HG02571 (cell line): ENCODE measurements around the gene EFS.
"Not testable (repeated sequence)": the region's sequence is repeated elsewhere in the genome, so short reads cannot be mapped to it uniquely, and the experiment has no call there.

ENCODE experiments used
- ATAC-seq: cut with Tn5 transposase; IDR thresholded peaks from one replicate; pipeline ENCODE4 v1.9.1; 2021; ENCODE audit warnings: mild to moderate bottlenecking, moderate library complexity; ENCODE audit not compliant: unreplicated experiment

The EFS gene

DNA sequence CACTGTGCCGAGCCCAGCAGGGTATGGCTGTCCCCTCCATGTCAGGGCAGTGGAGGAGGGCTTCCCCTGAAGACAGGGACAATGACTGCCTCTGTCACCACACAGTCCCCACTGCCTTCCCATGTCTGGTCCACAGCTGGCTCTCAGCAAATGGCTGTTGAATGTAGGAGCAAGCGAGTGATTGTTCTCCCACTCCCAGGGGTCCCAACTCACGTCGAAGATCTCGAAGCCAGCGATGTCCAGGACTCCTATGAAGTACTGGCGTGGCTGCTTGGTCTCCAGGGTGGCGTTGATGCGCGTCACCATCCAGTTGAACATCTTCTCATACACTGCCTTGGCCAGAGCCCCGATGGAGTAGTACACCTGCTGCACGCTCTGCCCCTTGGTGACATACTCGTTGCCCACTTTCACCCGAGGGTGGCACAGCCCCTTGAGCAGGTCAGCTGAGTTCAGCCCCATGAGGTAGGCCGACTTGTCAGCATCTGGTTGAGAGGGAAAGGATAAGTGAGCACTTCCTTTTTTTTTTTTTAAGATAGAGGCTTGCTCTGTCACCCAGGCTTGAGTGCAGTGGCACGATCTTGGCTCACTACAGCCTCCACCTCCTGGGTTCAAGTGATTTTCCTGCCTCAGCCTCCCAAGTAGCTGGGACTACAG lies 35.7 kb upstream of the EFS start:
- ATAC-seq: not testable (repeated sequence)

DNA sequence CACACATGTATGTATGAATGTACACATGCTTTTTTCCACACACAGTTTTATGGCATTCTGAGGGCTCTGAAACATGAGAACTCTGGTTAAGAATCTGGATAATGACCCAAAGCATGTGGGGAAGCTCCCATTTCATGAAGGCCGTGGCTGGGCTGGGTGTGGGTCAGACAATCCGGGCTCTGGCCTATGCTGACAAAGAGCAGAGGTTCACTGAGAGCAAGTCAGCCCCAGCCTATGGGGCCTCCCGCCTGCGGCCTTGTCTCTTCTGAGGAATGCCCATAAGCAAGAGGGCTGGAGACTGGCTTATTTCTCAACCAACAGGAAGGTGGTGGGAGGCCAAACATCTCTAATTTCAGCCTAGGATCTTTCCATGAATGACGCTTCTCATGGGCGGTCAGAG lies 34.6 kb upstream of the EFS start:
- ATAC-seq: no peak

DNA sequence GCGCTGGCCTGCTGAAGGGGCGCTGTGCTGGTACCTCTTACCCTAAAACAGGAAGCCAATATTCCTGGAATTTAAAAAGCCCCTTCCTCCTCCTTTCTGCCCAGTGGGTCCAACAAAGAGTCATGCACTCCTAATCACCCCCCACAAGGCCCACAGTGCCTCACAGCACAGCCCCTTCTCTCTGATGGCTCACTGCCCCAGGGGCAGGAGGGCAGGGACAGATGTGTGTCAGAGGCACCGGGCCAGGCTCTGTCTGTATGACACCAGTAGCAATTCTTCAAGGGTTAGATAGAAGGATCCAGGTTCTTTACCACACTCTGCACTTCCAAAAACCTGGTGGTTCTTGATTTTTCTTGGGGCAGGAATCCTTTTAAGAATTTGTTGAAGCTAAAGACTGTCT lies 34.2 kb upstream of the EFS start:
- no peak for ATAC-seq

DNA sequence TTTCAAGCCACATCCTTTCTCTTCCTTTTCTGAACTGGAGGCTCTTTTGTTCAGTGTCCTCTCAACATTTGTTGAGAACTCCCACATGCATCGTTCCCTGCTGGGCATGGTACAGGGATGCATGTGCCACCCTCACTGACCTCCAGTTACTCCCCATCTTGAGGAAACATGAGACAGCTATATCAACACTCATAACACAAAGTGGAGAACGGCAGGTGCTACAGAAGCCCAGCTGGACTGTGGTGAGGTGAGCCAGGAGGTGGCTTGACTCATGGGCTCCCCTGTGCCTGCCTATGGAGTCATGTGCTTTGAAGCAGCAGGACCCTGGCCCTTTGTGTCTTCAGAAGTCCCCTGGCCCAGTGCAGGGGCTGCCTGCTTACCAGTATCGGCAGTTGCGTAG lies 33.4 kb upstream of the EFS start:
- ATAC-seq: no peak

DNA sequence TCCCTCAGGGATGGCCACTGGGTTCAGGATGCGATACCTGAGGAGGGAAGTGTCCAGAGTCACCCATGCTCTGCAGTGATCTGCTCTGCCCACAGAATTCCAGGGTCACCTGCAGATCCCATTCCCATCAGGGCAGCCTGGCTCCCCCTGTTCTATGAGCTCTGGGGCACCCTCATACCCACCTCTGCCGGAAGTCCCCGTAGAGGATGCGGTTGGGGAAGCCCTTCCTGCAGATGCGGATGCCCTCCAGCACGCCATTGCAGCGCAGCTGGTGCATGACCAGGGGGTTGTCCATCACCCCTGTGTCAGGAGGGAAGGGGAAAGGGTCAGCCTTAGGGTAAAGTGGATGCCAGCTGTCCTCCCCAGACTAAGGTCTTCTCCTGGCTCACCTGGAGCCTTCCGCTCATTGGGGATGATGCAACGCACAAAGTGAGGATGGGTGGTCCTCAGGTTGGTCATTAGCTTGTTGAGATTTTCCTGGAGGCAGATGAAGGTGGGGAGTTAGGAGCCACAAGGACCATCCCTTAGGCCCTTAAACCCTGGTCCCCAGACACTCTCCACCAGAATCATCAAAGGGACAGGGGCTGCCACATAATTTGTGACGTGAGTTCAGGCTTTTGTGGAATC lies 31.9 kb upstream of the EFS start:
- no peak for ATAC-seq

DNA sequence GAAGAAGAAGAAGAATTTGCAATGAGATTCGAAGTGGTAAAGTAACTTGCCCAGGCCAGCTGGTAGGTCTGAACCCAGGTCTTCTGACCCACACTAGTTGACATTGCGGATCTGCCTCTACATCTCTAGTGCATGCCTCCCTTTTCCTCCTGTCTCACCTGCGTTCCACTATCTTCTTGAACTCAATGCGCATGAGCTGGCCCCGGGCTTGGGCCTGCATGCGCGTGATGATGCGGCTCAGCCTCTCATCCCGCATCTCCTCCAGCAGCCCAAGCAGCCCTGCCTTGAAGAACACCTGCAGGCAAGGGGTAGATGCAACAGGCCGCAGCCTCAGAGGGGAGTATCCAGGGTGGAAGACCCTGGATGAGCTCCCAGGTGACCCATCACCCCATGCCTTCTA lies 31.2 kb upstream of the EFS start:
- no peak for ATAC-seq

DNA sequence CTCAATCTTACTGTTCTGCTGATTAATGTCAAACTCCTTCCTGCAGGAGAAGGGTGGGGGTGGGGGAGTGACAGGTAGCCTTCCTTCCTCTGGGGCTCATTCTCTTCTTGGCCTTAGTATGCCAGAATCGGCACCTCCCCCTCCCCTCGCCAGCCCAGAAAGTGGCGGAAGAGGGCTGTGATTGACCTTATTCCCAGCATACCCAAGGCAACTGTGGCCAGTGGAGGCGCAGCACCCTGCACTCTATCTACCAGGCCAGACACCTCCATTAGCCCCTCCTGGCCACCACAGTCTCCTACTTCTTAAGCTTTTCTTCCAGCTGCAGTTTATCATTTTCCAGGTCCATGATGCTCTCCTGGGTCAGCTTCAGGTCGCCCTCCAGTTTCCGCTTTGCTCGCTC lies 27.6 kb upstream of the EFS start:
- no peak for ATAC-seq

DNA sequence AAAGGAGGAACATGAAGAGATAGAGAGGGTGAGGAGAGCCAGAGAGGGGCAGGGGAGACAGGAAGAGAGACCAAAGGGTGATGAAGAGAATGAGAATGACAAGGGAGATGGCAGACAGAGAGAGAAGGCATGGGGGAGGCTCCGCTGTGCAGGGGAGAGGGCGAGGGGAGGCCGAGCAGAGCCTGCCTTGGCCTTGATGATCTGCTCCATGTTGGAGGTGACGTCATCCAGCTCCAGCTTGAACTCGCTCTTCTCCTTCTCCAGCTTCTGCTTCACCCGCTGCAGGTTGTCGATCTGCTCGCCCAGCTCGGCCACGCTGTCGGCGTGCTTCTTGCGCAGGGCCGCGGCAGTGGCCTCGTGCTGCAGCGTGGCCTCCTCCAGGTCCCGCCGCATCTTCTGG lies 24.9 kb upstream of the EFS start:
- not testable (repeated sequence) for ATAC-seq

DNA sequence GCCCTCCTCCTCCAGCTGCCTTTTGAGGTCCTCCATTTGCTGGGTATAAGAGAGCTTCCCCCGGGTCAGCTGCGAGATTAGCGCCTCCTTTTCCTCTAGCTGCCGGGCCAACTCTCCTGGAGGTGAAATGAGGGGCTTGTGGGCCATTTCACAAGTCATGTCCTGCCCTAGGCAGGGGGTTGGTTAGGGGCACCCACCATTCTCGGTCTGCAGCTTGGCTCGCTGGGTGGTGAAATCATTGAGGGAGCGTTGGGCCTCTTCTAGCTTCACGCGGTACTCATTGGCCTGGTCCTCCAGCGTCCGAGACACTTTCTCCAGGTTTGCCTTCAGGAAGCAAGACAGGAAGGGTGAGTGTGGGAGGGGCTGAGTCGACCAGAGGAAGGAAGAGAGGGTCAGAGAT lies 24.4 kb upstream of the EFS start:
- no peak for ATAC-seq

DNA sequence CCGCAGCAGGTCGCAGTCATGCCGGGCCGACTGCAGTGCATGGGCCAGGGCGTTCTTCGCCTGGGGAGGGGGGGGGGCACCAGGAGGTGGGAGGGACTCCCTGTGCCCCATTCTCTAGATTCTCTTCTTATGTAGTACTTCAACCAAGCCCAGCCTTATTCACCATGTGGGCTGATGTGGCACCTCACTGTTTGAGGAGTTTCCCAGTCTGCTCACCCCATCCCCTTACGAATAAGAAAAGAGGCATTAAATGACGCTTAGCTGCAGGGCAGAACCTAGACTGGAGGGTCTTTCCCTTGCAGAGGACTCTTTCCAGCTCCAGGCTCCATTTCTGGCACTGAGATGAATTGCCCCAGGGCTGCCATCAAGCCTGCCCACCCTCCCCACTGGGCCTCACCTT lies 24.0 kb upstream of the EFS start:
- no peak for ATAC-seq

DNA sequence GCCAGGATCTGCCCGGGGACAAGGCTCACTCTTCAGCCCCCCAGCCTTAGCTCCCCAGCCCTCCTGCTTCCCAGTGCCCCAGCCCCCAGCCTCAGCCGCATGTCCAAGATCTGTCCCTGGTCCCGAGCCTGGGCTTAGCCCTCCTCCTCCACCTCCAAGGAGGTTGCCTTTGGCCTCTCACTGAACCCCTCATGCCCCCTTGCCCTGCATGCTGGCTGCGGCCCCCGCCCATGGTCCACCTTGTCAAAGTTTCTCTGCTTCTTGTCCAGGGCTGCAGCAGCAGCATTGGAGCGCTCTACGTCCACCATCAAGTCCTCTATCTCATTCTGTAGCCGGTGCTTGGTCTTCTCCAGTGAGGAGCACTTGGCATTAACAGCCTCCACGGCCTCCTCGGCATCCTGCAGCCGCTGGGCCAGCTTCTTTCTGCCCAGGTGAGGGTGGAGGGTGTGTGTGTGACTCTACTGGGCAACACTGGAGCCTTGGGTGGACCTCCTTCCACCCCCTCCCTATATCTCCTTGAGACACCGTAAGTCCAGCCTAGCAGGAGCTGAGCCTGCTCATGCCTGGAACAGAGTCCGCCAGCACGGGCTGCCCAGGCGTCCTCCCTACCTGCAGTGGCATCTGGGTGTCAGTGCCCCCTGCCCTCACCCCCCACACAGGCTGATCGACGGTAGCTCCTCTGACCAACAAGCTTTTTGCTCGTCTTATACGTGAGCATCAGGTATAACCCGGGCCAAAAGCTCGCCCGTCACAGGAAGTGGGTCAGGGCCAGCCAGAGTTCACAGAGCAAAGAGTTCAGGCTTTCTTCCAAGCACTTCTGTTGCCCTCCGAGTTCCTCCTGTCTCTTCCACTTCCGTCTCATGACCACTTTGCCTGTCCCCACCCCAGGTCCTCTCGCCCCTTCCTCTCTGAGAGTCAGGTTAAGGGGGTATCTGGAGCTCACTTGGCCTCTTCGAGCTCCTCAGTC lies 23.2 kb upstream of the EFS start:
- ATAC-seq: no peak

DNA sequence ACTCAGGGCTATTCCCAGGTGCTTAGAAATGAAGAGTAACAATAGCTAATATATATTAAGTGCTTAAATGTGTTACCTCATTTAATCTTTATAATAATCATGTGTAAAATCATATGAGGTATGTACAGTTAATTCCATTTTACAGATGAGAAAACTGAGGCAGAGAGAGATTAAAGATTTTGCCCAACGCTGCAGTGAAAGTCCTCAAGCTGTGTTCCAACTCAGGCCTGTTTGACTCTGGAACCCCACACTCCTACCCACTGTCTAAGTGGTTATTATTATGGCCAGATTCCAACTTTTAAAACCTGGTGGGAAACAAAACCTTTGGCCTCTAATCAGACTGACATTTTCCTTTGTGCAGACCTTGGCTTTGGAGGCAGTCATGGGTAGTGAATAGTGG lies 22.0 kb upstream of the EFS start:
- ATAC-seq: no peak

DNA sequence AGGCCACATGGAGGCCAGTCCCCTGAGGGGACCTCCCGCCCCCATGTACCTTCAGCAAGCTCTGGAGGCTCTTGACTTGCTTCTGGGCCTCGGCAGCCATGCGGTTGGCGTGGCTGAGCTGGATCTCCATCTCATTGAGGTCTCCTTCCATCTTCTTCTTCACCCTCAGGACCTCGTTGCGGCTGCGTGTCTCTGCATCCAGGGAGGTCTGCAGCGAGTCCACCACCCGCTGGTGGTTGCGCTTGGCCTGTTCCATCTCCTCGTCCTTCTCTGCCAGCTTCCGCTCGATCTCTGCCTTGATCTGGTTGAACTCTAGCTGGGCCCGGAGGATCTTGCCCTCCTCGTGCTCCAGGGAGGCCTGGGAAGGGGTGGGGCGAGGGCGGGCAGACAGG lies 21.3 kb upstream of the EFS start:
- ATAC-seq: not testable (repeated sequence)

DNA sequence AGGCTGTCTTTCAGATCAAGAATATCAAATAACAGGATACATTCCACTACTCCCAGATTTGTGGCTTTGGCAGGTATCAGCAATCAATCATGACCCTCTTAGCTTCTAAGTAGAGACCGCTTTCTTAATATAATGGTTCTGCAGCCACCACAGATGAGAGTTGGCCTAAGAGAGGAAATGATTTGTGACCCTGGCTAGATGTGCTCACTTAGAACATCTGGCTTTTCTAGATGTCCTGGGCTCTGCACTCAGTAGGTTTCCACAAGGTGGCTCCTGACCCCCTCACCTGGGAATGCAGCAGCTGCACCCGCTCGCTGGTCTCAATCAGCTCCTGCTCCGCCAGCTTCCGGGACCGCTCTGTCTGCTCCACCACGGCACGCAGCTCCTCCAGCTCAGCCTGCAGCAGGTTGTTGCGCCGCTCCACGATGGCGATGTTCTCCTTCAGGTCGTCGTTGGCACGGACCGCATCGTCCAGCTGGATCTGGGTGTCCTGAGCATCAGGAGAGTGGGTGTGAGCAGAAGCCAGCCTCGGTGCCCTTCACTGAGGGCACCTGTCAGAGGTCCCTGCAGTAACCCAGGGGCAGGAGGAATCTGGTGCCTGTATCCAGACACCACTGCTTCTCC lies 20.8 kb upstream of the EFS start:
- no peak for ATAC-seq

DNA sequence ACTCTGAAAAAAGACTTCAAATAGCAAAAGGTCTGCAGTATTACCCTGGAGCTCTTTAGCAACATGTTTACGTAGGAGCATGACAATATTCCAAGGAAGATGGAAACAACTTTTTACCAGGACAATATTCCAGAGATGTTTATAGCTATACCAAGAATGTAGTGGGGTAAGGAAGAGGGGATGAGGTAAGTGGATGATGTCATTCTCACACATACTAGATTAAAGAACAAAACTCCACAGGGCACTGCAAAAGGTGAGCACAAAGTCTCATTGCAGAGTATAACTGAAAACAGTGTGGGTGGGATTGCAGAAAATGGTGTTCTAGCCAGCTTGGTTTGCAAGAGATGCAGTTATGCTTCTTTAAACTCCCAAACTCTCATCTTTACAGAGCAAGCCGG lies 20.3 kb upstream of the EFS start:
- no peak for ATAC-seq

DNA sequence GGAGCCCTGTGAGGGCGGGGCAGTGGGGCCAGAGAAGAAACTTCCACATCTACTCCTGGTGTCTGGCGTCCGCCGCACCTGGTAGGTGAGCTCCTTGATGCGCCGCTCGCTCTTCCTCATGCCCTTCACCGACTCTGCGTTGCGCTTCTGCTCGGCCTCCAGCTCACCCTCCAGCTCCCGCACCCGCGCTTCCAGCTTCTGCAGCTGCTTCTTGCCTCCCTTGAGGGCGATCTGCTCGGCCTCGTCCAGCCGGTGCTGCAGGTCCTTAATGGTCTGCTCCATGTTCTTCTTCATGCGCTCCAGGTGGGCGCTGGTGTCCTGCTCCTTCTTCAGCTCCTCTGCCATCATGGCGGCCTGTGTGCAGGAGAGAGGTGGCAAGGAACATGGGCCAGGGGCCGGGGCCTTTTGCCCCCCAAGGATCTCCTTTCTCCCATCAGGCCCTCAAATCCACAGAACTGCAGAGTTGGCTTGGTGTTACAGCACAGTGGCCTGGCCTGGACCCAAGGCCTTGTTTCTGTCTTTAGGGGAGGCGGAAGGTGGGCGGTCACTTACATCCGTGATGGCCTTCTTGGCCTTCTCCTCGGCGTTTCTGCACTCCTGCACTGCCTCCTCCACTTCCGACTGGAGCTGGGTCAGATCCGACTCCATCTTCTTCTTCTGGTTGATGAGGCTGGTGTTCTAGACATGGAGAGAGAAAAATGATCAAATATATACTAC lies 19.6 kb upstream of the EFS start:
- no peak for ATAC-seq

DNA sequence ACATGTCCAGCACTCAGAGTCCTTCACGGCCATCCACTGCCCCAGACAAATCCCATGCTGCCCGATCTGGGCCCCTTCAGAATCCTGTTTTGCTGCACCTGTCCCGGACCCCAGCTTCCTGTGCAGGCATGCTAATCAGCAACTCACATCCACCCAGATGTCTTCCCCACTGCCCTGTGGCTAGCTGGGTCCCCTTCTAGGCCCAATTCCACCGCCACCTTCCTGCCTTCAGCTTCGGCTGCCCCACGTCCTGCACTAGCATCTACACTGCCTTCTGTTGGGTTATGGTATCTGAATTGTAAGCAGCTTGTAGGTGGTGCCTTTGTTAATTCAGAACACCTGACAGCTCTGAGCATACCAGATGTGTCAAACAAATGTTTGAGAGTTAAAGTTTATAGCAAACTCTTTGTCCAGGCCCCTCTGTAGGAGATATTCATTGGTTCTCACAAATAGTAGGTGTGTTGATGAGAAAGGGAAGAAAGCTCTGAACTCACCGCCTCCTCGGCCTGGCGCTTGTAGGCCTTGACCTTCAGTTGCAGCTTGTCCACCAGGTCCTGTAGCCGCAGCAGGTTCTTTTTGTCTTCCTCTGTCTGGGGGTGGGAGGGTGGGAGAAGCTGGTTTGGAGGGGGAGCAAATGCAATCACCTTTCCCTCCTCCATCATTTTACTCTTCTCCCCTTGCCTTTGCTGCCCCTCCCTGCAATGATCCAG lies 17.9 kb upstream of the EFS start:
- ATAC-seq: no peak

DNA sequence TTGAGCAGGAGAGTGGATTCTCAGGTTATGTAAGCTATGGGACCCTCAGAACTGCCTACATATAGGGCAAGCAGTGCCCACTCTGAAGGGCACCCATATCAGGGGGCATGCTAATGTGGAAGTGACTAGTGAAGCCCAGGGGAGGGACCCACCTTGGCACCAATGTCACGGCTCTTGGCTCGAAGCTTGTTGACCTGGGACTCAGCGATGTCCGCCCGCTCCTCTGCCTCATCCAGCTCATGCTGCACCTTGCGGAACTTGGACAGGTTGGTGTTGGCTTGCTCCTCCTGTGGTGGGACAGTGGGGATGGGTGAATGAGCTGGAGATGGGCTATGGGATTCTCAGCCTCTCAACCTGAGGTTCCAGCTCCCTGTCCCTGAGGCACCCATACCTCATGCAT lies 17.3 kb upstream of the EFS start:
- ATAC-seq: no peak

DNA sequence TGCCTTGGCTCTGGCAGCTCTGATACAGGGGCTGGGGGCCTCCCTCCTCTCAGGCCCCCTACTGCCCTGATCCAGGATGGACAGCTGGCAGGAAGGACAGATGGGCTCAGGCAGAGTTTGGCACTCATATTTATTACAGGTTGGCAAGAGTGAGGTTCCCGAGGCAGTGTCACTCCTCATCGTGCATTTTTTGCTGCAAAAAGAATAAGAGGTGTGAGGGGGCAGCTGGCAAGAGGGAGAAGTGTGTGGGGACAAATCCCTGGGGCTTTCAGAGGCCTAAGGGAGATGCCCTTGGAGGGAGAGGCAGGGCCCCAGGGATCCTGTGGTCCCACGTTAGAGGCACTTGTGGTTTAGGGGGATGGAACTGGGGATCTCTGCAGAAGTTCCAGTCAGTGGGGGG lies 16.9 kb upstream of the EFS start:
- no peak for ATAC-seq

DNA sequence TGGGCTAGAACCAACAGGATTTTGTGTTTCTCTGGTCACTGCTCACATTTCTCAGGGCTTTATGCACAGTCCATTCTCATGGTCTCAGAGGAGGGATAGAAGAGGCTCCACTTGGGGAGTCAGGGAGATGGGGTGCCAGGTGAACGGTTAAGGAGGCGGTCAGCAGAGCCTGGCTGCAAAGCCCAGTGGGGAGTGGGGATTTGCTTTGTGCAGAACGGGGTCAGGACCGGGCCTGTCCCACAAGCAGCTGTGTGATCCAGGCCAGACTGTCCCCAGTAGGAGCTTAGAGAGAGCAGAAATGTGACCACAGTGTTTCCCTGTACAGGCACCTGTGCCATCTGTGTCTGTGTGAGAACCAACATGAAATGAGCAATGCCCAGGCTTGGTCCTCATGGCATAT lies 16.0 kb upstream of the EFS start:
- no peak for ATAC-seq
